A204.1 (cell line): Measurements from ENCODE around the gene OS9.

ENCODE experiments used
- FAIRE-seq: peaks from 2 replicates; lab custom pipeline; 2012; peaks lifted over from hg19 to GRCh38; lab: Jason Lieb, UNC

The OS9 gene

GRCh38 chr12:57753756-57754337 lies 59.9 kb downstream of the OS9 start:
- FAIRE-seq, result no peak

GRCh38 chr12:57754411-57755193 lies 60.7 kb downstream of the OS9 start, which contains the start of gene MARCHF9:
Gene MARCHF9 (plus strand): TSS chr12:57755103. CDS start chr12:57755529, 426 bp downstream.
- no peak for FAIRE-seq

GRCh38 chr12:57755194-57755453 lies 61.2 kb downstream of the OS9 start:
- no peak for FAIRE-seq

GRCh38 chr12:57755454-57756372 lies 61.8 kb downstream of the OS9 start:
- FAIRE-seq, result no peak

DNA sequence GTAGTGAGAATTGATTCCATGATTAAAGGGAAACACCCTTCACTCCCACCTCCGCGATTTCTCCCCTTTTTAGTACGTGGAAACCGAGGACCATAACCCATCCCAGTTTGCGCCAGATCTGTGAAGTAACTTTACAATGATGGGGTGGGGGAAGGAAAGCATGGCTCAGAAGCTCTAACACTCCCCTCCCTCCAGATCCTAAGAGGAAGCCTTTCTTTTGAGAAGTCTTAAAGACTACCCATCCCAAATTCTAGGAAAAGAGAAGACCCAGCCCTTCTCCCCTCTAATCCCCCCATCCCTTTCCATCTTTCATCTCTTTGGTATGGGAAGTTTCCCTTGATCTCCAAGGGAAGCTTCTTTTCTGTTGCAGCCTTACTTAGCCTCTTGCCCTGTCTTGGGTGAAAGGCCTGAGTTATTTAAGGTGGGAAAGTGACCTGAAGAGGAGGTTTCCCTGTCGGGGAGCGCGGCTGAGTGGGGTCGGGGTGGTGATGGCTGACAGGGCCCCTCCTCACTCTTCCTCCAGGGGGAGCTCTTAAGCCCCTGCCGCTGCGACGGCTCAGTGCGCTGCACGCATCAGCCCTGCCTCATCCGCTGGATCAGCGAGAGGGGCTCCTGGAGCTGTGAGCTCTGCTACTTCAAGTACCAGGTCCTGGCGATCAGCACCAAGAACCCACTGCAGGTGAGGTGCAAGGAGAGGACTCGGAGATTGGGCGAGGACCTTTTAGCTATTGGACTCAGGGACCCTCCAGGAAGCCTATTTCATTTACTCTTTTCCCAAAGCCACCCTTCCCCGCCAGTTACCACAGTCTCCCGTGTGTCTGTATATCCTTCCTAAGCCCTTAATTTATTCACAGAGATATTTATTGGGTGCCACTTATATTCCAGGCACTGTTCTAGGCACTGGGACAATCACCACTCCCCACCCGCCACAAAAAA lies 62.7 kb downstream of the OS9 start:
- no peak for FAIRE-seq

DNA sequence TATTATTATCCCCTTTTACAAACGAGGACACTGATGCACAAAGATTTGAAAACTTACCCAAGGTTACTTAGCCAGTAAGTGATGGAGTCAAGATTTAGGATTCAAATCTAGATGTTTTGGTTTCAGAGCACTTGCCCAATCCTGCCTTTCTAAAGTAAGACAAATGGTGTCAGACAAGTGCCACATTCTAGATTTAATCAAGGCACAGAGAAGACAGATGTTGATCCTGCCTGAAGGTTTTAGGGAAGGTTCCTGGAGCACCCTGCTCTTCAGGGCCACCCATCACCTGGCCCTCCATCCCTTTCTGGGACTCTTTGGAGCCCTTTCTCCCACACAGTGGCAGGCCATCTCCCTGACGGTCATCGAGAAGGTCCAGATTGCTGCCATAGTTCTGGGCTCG lies 63.8 kb downstream of the OS9 start:
- FAIRE-seq, result no peak

- FAIRE-seq, result no peak
Measured at GRCh38 chr12:57758552-57759359, 64.8 kb downstream of the OS9 start.

DNA sequence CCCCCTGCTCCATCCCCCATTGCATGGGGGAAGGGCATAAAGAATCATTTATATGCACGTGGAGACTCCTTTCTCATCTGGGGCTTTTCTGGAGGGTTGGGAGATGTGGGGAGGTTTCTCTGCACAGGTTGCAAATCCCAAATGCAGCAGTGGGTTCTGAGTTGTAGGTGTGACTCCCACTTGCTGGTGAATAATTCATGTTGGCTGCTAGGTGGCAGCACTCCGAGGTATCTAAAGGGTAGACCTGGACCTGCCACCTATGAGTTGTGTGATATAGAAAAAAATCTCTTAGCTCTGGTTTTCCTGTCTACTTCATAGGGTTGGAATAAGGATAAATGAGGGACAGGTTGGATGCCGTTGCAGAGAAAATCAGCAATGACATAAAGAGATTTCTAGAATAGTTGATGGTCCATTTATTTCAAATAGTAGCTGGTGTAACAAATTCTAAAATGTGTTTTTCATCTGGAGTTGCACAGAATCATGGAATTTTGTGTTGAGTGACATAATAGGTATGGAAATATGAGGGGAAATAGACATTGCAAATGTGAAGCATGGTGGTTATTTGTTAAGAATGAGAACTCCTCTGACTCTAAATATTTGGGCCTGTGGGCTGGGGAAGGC lies 65.5 kb downstream of the OS9 start:
- FAIRE-seq, result no peak

GRCh38 chr12:57760347-57760982 lies 66.5 kb downstream of the OS9 start:
- no peak for FAIRE-seq

- FAIRE-seq, result no peak
Measured at GRCh38 chr12:57761391-57761998, 67.6 kb downstream of the OS9 start.

GRCh38 chr12:57762463-57762862 lies 68.5 kb downstream of the OS9 start:
- FAIRE-seq, result no peak

GRCh38 chr12:57763881-57764661 lies 70.1 kb downstream of the OS9 start:
- no peak for FAIRE-seq

DNA sequence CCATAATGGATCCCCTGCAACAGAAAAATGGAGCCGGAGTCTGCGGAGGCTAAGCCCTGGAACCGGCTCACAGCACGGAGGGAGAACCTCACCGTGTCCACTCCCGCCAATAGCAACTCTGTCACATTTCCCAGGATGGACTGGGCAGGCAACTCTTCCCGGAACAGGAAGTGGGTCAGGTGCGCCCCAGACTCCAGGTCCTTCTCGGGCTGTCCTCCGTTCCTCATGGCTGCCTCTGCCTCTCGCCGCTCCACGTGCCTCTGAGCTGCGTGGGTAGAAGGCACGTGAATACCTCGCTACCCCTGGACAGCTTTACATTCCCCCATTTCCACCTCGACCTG lies 70.7 kb downstream of the OS9 start:
- FAIRE-seq, result no peak

DNA sequence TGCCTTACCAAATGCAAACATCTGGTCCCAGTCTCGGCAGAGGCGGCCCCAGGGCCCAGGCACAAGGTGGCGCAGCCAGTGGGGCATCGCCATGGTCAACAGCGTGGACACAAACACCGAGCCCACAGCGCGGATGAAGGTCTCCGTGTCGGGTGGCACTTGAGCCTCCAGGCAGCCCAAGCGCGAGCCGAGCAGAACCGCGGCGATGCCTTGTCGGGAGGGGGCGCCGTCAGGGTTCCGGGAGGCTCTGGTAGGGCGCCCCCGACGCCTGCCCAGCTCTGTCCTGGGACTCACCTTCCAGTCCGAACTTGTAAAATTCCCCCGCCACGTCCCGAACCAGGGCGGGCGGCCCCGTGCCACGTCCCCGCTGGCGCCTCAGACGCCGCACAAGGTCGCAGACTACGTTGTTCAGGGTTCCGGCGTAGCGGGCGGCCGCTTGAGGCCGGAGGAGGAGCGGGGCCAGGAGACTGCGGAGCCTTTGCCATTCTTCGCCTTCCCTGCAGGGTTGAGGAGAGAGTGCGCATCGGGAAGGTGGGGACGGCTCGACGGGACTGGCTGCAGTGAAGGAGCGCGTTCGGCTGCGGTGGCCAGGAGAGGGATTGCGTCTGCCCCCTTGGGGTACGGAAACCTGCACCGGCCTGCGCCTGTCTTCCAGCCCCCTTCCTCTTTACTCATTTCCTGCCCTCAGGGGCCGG lies 71.2 kb downstream of the OS9 start:
- no peak for FAIRE-seq

DNA sequence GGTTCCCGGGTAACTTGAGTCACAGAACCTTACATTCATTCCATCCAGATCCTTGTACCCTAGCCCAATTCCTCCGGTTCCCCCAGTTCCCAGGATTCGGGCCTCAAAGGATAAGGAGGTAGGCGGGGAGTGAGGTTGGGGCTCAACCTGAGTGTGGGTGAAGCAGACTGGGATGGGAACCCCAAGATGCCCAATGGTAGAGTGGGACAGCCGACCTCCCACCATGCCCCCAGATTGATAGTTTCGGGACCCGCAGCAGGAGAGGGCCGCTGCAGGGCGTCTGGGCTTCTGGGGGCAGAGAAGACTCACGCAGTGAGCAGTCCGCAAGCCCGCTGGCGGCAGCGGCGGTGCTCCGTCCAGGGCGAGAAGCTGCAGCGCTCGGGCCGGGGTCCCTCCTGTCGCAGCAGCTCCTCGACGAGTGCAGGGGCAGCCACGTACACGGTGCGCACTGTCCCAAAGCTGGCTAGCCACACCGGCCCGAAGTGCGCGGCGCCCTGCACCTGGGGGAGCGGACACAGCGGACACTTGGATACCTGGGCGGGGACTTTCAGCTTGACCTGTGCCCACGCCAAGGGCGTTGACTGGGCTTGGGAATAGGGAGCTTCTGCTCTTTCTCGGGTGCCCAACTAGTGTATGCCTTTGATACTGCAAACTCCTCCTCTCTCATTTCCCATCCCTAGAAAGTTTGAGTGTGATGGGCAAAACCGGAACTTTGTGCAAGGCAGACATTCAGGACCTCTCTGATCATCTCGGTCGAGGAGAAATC lies 71.9 kb downstream of the OS9 start:
- no peak for FAIRE-seq

- no peak for FAIRE-seq
Measured at GRCh38 chr12:57766464-57767304, 72.8 kb downstream of the OS9 start, which contains the start of gene CYP27B1. Gene CYP27B1 (minus strand): TSS chr12:57767078. CDS start chr12:57767041, 37 bp downstream.

DNA sequence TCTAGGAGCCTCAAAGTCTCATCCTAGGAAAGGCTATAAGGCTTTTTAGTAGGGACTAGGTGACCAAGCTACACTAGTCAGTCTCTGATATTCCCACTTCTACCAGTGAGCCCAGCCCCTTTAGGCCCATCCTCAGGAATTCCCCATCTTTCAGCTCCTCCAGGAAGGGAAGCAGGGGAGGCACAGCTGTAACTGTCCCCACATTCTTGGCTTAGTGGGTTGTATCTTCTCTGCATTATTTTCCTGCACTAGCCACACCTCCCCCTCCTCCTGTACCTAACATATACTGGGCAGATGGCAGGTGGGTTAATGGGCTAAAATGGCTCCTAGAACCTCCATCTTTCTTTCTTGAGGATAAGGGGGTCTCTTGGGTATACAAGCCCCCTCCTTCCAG lies 73.4 kb downstream of the OS9 start:
- no peak for FAIRE-seq
